GM12878 (cell line): ENCODE measurements around the gene OS9.

Experiments
- CBX5 ChIP-seq: sonication (generic); IDR thresholded peaks from 2 replicates; pipeline ENCODE4 v1.6.1; 2016; ENCODE audit warnings: low read depth, moderate library complexity, mild to moderate bottlenecking, inconsistent platforms
- EGR1 ChIP-seq, 2 experiments: IDR thresholded peaks; 1 replicate in 1 of 2; 2 replicates in 1 of 2; pipeline ENCODE4 v1.6.1; 2011 to 2012; ENCODE audit warnings: low read depth in 2 of 2, low read length in 2 of 2, borderline replicate concordance in 1 of 2, mild to moderate bottlenecking in 1 of 2, moderate library complexity in 1 of 2
- EP300 ChIP-seq, 2 experiments: fragments of 150-350 bp in 1 of 2; IDR thresholded peaks; 2 replicates each; pipeline ENCODE4 v1.6.1; 2011 to 2012; ENCODE audit warnings: low read depth in 2 of 2, low read length in 2 of 2, borderline replicate concordance in 1 of 2, improper control_type of control experiment in 1 of 2, inconsistent platforms in 1 of 2; ENCODE audit not compliant: control insufficient read depth in 1 of 2
- POLR2A ChIP-seq: IDR thresholded peaks from 2 replicates; pipeline ENCODE4 v1.6.1; 2011; ENCODE audit warnings: low read depth, mild to moderate bottlenecking, low read length
- SMC3 ChIP-seq: IDR thresholded peaks from 2 replicates; pipeline ENCODE4 v1.6.1; 2011; ENCODE audit warnings: low read length, improper control_type of control experiment, borderline replicate concordance
- TAF1 ChIP-seq: IDR thresholded peaks from 2 replicates; pipeline ENCODE4 v1.6.1; 2011; ENCODE audit warnings: mild to moderate bottlenecking, low read depth, low read length, borderline replicate concordance
- YY1 ChIP-seq: IDR thresholded peaks from 2 replicates; pipeline ENCODE4 v1.6.1; 2011; ENCODE audit warnings: low read depth, mild to moderate bottlenecking, low read length
- ZBTB33 ChIP-seq: fragments of 450-650 bp; IDR thresholded peaks from 2 replicates; pipeline ENCODE4 v1.6.1; 2017; ENCODE audit warnings: mild to moderate bottlenecking
- ZNF217 ChIP-seq: fragments of 450-650 bp; IDR thresholded peaks from 2 replicates; pipeline ENCODE4 v1.6.1; 2017; ENCODE audit warnings: antibody characterized with exemption, mild to moderate bottlenecking
- ZNF274 ChIP-seq: IDR thresholded peaks from one replicate; pipeline ENCODE4 v1.8.0; 2011; ENCODE audit not compliant: insufficient read length, insufficient read depth
- TF ChIP-seq, protein P1 (sequence below), 3 experiments: IDR thresholded peaks in 2 of 3; conservative IDR thresholded peaks in 1 of 3; 2 replicates each; pipeline ENCODE4 v1.5.1; 2011; ENCODE audit warnings: low read depth in 3 of 3, low read length in 3 of 3, mild to moderate bottlenecking in 3 of 3, control low read depth in 2 of 3, moderate library complexity in 2 of 3, inconsistent platforms in 1 of 3, mixed read lengths in 1 of 3; ENCODE audit not compliant: control insufficient read depth in 2 of 3, insufficient read depth in 1 of 3; ENCODE audit errors: extremely low read depth in 1 of 3
- TF ChIP-seq, protein P2 (sequence below): fragments of 450-650 bp; IDR thresholded peaks from 2 replicates; pipeline ENCODE4 v1.6.1; 2018; ENCODE audit warnings: borderline replicate concordance, mild to moderate bottlenecking; ENCODE audit not compliant: partially characterized antibody
- TF ChIP-seq, protein P3 (sequence below): IDR thresholded peaks from 2 replicates; pipeline ENCODE4 v1.6.1; 2012; ENCODE audit warnings: low read depth, low read length, improper control_type of control experiment

GRCh38 chr12:57658890-57659289 is 35.0 kb upstream of the OS9 start:
- TF ChIP-seq ZBTB33 (no peak), CBX5 (no peak), POLR2A (no peak), EGR1 (IDR thresholded peaks at IDR 0.05; ENCODE audit: borderline replicate concordance in 1 of 2, low read depth in 2 of 2, low read length in 2 of 2) (no peak), ZNF274 (no peak), TAF1 (no peak), EP300 (IDR thresholded peaks at IDR 0.05; ENCODE audit: borderline replicate concordance in 1 of 2, control insufficient read depth in 1 of 2, low read depth in 2 of 2, low read length in 2 of 2) (no peak), ZNF217 (no peak), SMC3 (no peak), YY1 (no peak)
- TF ChIP-seq, protein P1, sequence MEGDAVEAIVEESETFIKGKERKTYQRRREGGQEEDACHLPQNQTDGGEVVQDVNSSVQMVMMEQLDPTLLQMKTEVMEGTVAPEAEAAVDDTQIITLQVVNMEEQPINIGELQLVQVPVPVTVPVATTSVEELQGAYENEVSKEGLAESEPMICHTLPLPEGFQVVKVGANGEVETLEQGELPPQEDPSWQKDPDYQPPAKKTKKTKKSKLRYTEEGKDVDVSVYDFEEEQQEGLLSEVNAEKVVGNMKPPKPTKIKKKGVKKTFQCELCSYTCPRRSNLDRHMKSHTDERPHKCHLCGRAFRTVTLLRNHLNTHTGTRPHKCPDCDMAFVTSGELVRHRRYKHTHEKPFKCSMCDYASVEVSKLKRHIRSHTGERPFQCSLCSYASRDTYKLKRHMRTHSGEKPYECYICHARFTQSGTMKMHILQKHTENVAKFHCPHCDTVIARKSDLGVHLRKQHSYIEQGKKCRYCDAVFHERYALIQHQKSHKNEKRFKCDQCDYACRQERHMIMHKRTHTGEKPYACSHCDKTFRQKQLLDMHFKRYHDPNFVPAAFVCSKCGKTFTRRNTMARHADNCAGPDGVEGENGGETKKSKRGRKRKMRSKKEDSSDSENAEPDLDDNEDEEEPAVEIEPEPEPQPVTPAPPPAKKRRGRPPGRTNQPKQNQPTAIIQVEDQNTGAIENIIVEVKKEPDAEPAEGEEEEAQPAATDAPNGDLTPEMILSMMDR (IDR thresholded peaks at IDR 0.05 in 2 of 3, conservative IDR thresholded peaks at IDR 0.05 in 1 of 3; ENCODE audit: control insufficient read depth in 2 of 3, extremely low read depth in 1 of 3, insufficient read depth in 1 of 3, low read depth in 3 of 3, low read length in 3 of 3), result no peak
- TF ChIP-seq, protein P2, sequence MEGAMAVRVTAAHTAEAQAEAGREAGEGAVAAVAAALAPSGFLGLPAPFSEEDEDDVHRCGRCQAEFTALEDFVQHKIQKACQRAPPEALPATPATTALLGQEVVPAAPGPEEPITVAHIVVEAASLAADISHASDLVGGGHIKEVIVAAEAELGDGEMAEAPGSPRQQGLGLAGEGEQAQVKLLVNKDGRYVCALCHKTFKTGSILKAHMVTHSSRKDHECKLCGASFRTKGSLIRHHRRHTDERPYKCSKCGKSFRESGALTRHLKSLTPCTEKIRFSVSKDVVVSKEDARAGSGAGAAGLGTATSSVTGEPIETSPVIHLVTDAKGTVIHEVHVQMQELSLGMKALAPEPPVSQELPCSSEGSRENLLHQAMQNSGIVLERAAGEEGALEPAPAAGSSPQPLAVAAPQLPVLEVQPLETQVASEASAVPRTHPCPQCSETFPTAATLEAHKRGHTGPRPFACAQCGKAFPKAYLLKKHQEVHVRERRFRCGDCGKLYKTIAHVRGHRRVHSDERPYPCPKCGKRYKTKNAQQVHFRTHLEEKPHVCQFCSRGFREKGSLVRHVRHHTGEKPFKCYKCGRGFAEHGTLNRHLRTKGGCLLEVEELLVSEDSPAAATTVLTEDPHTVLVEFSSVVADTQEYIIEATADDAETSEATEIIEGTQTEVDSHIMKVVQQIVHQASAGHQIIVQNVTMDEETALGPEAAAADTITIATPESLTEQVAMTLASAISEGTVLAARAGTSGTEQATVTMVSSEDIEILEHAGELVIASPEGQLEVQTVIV, result no peak
- TF ChIP-seq, protein P3, sequence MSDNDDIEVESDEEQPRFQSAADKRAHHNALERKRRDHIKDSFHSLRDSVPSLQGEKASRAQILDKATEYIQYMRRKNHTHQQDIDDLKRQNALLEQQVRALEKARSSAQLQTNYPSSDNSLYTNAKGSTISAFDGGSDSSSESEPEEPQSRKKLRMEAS, result no peak
